Airway epithelial cell (primary cell): Measurements from ENCODE around the gene ANKRD55. TPM values are rescaled to one million over a fixed set of nuclear protein-coding genes. Genes with fewer than 3 reads are reported as not detected.

Experiments used
- total RNA-seq: library from RNA; depleted of rRNA; stranded (reverse); fragments of >200 nt; gene quantifications from 2 replicates; pipeline ENCODE4 v1.2.3, GENCODE V29; 2015

The ANKRD55 gene
- total RNA-seq, result not detected in 2 replicates

DNA sequence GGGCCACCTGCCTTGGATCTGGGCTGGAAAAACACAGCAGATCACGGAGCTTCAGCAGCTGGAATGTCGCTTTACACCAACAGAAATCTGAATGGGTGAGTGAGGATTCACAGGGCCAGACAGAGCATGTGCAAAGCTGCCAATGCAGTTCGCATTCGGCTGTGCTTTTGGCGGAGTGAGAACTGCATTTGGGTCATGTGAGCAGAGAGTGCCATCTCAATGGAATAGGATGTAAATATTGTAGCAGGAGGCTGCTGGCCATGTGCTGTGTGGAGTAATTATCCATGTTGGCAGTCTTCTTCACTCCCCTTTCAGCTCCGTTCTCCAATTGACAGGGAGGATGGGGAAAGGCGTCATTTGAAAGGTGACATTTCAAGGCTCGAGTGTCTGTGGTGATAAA is at the start of gene ANKRD55:
Gene ANKRD55 (minus strand): TSS at position 101 of the 400 bp plus-strand sequence. CDS start 417 bp downstream, outside the sequence.

Other genes starting within 250 kb of the ANKRD55 start
- gene IL6ST, start 238.4 kb downstream of the ANKRD55 start, total RNA-seq, result 18.6 and 36.3 TPM in 2 replicates